GM12878 (cell line): ENCODE data around the gene GRXCR2. TPM values are rescaled to one million over a fixed set of nuclear protein-coding genes. Genes with fewer than 3 reads are reported as not detected.

Source experiments
- ATAC-seq: fragments of 200-7000 bp; cut with Tn5 transposase; 3 replicates; pipeline ENCODE4 v1.9.1; 2020; ENCODE audit warnings: mild to moderate bottlenecking, moderate library complexity
- BruUV-seq: library from RNA; stranded (reverse); fragments of 400-500 nt; replicated peaks from 2 replicates; lab custom pipeline; 2021; lab: Mats Ljungman, UMichigan
- CTCF ChIA-PET: fragments of 300-600 bp; sonication (Branson Sonifier 250); formaldehyde crosslinking; extraction: SDS; loops from one replicate; lab custom pipeline; 2021; ENCODE audit warnings: inconsistent platforms; lab: Yijun Ruan, JAX
- POLR2A ChIA-PET: fragments of 350-600 bp; formaldehyde crosslinking; extraction: SDS; loops from one replicate; lab custom pipeline; 2021; ENCODE audit warnings: inconsistent platforms; lab: Charles Lee
- RAD21 ChIA-PET: fragments of 300-600 bp; sonication (Branson Sonifier 250); formaldehyde crosslinking; loops from one replicate; lab custom pipeline; 2023; ENCODE audit warnings: antibody characterized with exemption; ENCODE audit not compliant: unreplicated experiment; lab: Charles Lee
- SMC1A ChIA-PET: fragments of 300-600 bp; sonication (Branson Sonifier 250); formaldehyde crosslinking; loops from one replicate; lab custom pipeline; 2023; ENCODE audit not compliant: unreplicated experiment, uncharacterized antibody; lab: Charles Lee
- DNase-seq: peaks from one replicate; pipeline ENCODE4 v3.0.0-alpha.2; 2011; ENCODE audit warnings: low read depth, low spot score
- FAIRE-seq: peaks from 3 replicates; lab custom pipeline; 2011; peaks lifted over from hg19 to GRCh38; lab: Jason Lieb, UNC
- H2AFZ ChIP-seq: 2 replicates; pipeline ENCODE4 v1.6.0; 2011; ENCODE audit warnings: low read depth, low read length, control low read depth; ENCODE audit not compliant: control insufficient read depth
- H3K27ac ChIP-seq: 2 replicates; pipeline ENCODE4 v1.5.1; 2011; ENCODE audit warnings: control low read depth; ENCODE audit not compliant: control insufficient read depth, insufficient read depth
- H3K27me3 ChIP-seq, 2 experiments: replicated peaks in 1 of 2; 2 replicates each; pipeline versions ENCODE4 v1.6.0 to v1.6.1; 2011; ENCODE audit warnings: low read length in 1 of 2; ENCODE audit not compliant: control insufficient read depth in 2 of 2, insufficient read depth in 2 of 2
- H3K36me3 ChIP-seq, 2 experiments: 2 replicates each; pipeline ENCODE4 v1.5.1; 2011; ENCODE audit warnings: low read length in 1 of 2; ENCODE audit not compliant: control insufficient read depth in 2 of 2, insufficient read depth in 2 of 2
- H3K4me1 ChIP-seq: 2 replicates; pipeline ENCODE4 v1.6.1; 2011; ENCODE audit warnings: mild to moderate bottlenecking, low read length, moderate library complexity, mixed read lengths; ENCODE audit not compliant: control insufficient read depth, insufficient read depth
- H3K4me2 ChIP-seq: 2 replicates; pipeline ENCODE4 v1.6.0; 2011; ENCODE audit warnings: control low read depth; ENCODE audit not compliant: control insufficient read depth, insufficient read depth
- H3K4me3 ChIP-seq: fragments of 200-600 bp; sonication (generic); 2 replicates; pipeline ENCODE4 v1.5.1; 2016
- H3K79me2 ChIP-seq: 2 replicates; pipeline ENCODE4 v1.6.0; 2011; ENCODE audit warnings: low read length; ENCODE audit not compliant: control insufficient read depth, insufficient read depth
- H3K9ac ChIP-seq: 2 replicates; pipeline ENCODE4 v1.8.0; 2011; ENCODE audit warnings: low read length, control low read depth, mixed read lengths; ENCODE audit not compliant: control insufficient read depth, insufficient read depth
- H3K9me3 ChIP-seq: replicated peaks from 3 replicates; pipeline ENCODE4 v1.5.1; 2011; ENCODE audit warnings: mild to moderate bottlenecking, low read length; ENCODE audit not compliant: control insufficient read depth, insufficient read depth
- H4K20me1 ChIP-seq: 2 replicates; pipeline ENCODE4 v1.6.0; 2011; ENCODE audit not compliant: control insufficient read depth, insufficient read depth
- ELK1 ChIP-seq: IDR thresholded peaks from 2 replicates; pipeline ENCODE4 v1.6.1; 2012; ENCODE audit warnings: low read depth, low read length, improper control_type of control experiment
- EZH2 ChIP-seq: IDR thresholded peaks from 2 replicates; pipeline ENCODE4 v1.6.1; 2012; ENCODE audit warnings: low read depth, mild to moderate bottlenecking, control low read depth, inconsistent platforms, low read length, borderline replicate concordance; ENCODE audit not compliant: control insufficient read depth
- HCFC1 ChIP-seq: fragments of 150-350 bp; IDR thresholded peaks from 2 replicates; pipeline ENCODE4 v1.6.1; 2014; ENCODE audit warnings: low read length
- IRF4 ChIP-seq: IDR thresholded peaks from 2 replicates; pipeline ENCODE4 v1.6.1; 2011; ENCODE audit warnings: low read depth, low read length
- MAX ChIP-seq: IDR thresholded peaks from 2 replicates; pipeline ENCODE4 v1.6.1; 2012; ENCODE audit warnings: low read depth, low read length, improper control_type of control experiment
- MEF2B ChIP-seq: fragments of 450-650 bp; IDR thresholded peaks from 2 replicates; pipeline ENCODE4 v1.6.1; 2018; ENCODE audit warnings: mild to moderate bottlenecking, moderate library complexity; ENCODE audit not compliant: partially characterized antibody, poor library complexity, severe bottlenecking
- POLR2A ChIP-seq: IDR thresholded peaks from 2 replicates; pipeline ENCODE4 v1.6.1; 2011; ENCODE audit warnings: low read depth, mild to moderate bottlenecking, low read length
- RAD21 ChIP-seq: IDR thresholded peaks from 2 replicates; pipeline ENCODE4 v1.6.1; 2011; ENCODE audit warnings: mild to moderate bottlenecking, low read depth, low read length, moderate library complexity; ENCODE audit not compliant: insufficient read depth
- RBBP5 ChIP-seq: fragments of 200-600 bp; sonication (generic); conservative IDR thresholded peaks from 2 replicates; pipeline ENCODE4 v1.6.1; 2016
- SIN3A ChIP-seq: IDR thresholded peaks from 2 replicates; pipeline ENCODE4 v1.6.1; 2012; ENCODE audit warnings: low read depth, low read length, improper control_type of control experiment
- SREBF2 ChIP-seq: IDR thresholded peaks from 2 replicates; pipeline ENCODE4 v1.6.1; 2012; ENCODE audit warnings: mild to moderate bottlenecking, low read length
- TARDBP ChIP-seq: IDR thresholded peaks from 2 replicates; pipeline ENCODE4 v1.6.1; 2016; ENCODE audit warnings: borderline replicate concordance
- TCF7 ChIP-seq: IDR thresholded peaks from 2 replicates; pipeline ENCODE4 v1.6.1; 2014; ENCODE audit warnings: antibody characterized with exemption, borderline replicate concordance
- WRNIP1 ChIP-seq: IDR thresholded peaks from 2 replicates; pipeline ENCODE4 v1.6.1; 2011; ENCODE audit warnings: low read depth, low read length, improper control_type of control experiment, borderline replicate concordance
- ZBED1 ChIP-seq: IDR thresholded peaks from 2 replicates; pipeline ENCODE4 v1.6.1; 2016; ENCODE audit warnings: borderline replicate concordance
- ZNF622 ChIP-seq: fragments of 450-650 bp; IDR thresholded peaks from 2 replicates; pipeline ENCODE4 v1.6.1; 2017; ENCODE audit warnings: mild to moderate bottlenecking, inconsistent platforms
- WGBS: methylation state at CpG from one replicate; pipeline ENCODE4 v1.1.6; 2016; ENCODE audit warnings: low lambda C conversion rate; ENCODE audit not compliant: insufficient replicate concordance, insufficient coverage; ENCODE audit errors: missing lambda C conversion rate; 5-methylcytosine and 5-hydroxymethylcytosine counted together
- in situ Hi-C: fragments of 300-500 bp; cut with MboI; formaldehyde crosslinking; loops from 9 replicates; pipeline ENCODE4 v1.14.3; 2018; ENCODE audit warnings: mixed read lengths
- intact Hi-C: fragments of 100-400 bp; cut with micrococcal nuclease; formaldehyde crosslinking; loops from one replicate; pipeline ENCODE4 v1.14.2; 2022; ENCODE audit not compliant: unreplicated experiment
- polyA plus RNA-seq, 11 experiments: library from polyadenylated mRNA; depleted of rRNA in 4 of 11; unstranded in 6 of 11; stranded (reverse) in 5 of 11; fragments of >200 nt; fragmentation: Nextera tagmentation in 4 of 11; fragmentation: Illumina TruSeq in 1 of 11; extraction: Ambion mirVana in 4 of 11; extraction: Trizol in 1 of 11; gene quantifications; 1 replicate in 1 of 11; 2 replicates in 10 of 11; pipeline versions ENCODE4 v1.2.1 to v1.2.3, GENCODE V29; 2011 to 2016; ENCODE audit warnings: inconsistent platforms in 2 of 11, missing spikeins in 2 of 11, low read depth in 1 of 11
- total RNA-seq, 4 experiments: library from RNA; depleted of rRNA in 3 of 4; stranded (reverse); fragments of >200 nt in 3 of 4; fragmentation: Illumina TruSeq in 1 of 4; extraction: Trizol in 1 of 4; gene quantifications; 2 replicates each; pipeline versions ENCODE4 v1.2.1 to v1.2.3, GENCODE V29; 2013 to 2021
- TF ChIP-seq, protein P1 (sequence below): fragments of 450-650 bp; formaldehyde crosslinking; IDR thresholded peaks from 2 replicates; pipeline ENCODE4 v1.4.0; 2020; ENCODE audit warnings: mild to moderate bottlenecking, moderate library complexity
- TF ChIP-seq, protein P2 (sequence below): fragments of 450-650 bp; formaldehyde crosslinking; IDR thresholded peaks from 2 replicates; pipeline ENCODE4 v1.4.0; 2022; ENCODE audit warnings: mild to moderate bottlenecking, moderate library complexity

The GRXCR2 gene
- total and polyA plus RNA-seq, 10 of the 15 experiments (the other 5 are each of a cell fraction or from before 2014, with no cell fraction given) = not detected

DNA sequence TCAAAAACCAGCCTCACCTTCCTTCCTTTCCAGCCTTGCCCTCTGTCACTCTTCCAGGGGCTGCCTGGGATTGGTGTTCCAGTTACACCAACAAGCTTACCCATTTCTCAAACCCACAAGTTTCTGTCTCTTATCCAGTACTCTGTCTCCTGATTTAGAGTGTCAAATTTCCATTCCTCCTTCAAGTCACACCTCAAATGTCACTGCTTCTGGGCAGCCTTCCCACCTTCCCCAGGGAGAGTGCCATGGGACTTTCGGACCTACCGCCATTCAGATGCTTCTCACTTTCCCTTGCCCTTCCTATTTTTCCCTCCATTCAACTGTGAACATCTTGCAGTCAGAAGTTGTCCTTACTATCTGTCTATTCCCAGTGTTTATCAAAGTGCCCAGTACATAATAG lies 2.0 kb upstream of the GRXCR2 start (continued):
- no peak for TF ChIP-seq IRF4
- TF ChIP-seq TCF7 = no peak
- TF ChIP-seq POLR2A = no peak
- no peak for TF ChIP-seq TARDBP
- no peak for TF ChIP-seq ZBED1

DNA sequence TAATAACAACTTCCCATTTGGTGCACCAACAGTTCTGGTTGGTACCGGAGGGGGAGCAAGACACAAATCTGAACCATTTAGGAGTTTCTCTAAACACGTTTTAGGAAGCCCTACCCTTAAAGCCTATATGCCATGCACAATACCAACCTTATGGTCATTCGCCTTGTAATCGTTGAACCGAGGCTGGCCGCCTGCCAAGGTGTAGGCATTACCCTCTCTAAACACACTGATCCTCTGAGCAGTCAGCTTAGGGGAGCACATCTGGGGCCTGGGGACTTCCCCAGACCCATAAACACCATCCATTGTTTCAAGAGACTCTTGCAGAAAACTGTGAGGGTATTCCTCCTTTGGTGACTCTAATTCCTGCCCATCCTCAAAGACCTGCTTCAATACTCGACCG lies 328 bp downstream of the GRXCR2 start:
- H3K27me3 ChIP-seq = no peaks in the 10 kb centered on the region
- H3K4me3 ChIP-seq = no peak overlapping the region
- H4K20me1 ChIP-seq = no peaks in the 10 kb centered on the region
- 31% methylated on average over 8 of the region's 8 CpGs for WGBS
- H3K79me2 ChIP-seq = no peaks in the 10 kb centered on the region
- BruUV-seq = no TSS peak
- no peak overlapping the region for H3K9ac ChIP-seq
- FAIRE-seq = no peak
- in situ Hi-C loops = no loop called here
- POLR2A ChIA-PET = no interaction called here
- no peak overlapping the region for H3K27ac ChIP-seq
- no peak overlapping the region for H2AFZ ChIP-seq
- intact Hi-C loops = no loop called here
- no peaks in the 10 kb centered on the region for H3K36me3 ChIP-seq
- CTCF ChIA-PET = no interaction called here
- ATAC-seq = no peak
- no peaks in the 10 kb centered on the region for H3K9me3 ChIP-seq
- no peak overlapping the region for H3K4me2 ChIP-seq
- DNase-seq = no peak
- H3K4me1 ChIP-seq = no peaks in the 10 kb centered on the region
- SMC1A ChIA-PET = no interaction called here
- RAD21 ChIA-PET = no interaction called here
- TF ChIP-seq SREBF2 (no peak), IRF4 (no peak), RAD21 (no peak), ZNF622 (no peak), SIN3A (no peak), HCFC1 (no peak), WRNIP1 (no peak), EZH2 (no peak), ELK1 (no peak), RBBP5 (no peak), MEF2B (no peak), MAX (no peak)
- TF ChIP-seq, protein P1, sequence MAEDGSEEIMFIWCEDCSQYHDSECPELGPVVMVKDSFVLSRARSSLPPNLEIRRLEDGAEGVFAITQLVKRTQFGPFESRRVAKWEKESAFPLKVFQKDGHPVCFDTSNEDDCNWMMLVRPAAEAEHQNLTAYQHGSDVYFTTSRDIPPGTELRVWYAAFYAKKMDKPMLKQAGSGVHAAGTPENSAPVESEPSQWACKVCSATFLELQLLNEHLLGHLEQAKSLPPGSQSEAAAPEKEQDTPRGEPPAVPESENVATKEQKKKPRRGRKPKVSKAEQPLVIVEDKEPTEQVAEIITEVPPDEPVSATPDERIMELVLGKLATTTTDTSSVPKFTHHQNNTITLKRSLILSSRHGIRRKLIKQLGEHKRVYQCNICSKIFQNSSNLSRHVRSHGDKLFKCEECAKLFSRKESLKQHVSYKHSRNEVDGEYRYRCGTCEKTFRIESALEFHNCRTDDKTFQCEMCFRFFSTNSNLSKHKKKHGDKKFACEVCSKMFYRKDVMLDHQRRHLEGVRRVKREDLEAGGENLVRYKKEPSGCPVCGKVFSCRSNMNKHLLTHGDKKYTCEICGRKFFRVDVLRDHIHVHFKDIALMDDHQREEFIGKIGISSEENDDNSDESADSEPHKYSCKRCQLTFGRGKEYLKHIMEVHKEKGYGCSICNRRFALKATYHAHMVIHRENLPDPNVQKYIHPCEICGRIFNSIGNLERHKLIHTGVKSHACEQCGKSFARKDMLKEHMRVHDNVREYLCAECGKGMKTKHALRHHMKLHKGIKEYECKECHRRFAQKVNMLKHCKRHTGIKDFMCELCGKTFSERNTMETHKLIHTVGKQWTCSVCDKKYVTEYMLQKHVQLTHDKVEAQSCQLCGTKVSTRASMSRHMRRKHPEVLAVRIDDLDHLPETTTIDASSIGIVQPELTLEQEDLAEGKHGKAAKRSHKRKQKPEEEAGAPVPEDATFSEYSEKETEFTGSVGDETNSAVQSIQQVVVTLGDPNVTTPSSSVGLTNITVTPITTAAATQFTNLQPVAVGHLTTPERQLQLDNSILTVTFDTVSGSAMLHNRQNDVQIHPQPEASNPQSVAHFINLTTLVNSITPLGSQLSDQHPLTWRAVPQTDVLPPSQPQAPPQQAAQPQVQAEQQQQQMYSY (CRISPR knock-in tag) = no peak
- TF ChIP-seq, protein P2, sequence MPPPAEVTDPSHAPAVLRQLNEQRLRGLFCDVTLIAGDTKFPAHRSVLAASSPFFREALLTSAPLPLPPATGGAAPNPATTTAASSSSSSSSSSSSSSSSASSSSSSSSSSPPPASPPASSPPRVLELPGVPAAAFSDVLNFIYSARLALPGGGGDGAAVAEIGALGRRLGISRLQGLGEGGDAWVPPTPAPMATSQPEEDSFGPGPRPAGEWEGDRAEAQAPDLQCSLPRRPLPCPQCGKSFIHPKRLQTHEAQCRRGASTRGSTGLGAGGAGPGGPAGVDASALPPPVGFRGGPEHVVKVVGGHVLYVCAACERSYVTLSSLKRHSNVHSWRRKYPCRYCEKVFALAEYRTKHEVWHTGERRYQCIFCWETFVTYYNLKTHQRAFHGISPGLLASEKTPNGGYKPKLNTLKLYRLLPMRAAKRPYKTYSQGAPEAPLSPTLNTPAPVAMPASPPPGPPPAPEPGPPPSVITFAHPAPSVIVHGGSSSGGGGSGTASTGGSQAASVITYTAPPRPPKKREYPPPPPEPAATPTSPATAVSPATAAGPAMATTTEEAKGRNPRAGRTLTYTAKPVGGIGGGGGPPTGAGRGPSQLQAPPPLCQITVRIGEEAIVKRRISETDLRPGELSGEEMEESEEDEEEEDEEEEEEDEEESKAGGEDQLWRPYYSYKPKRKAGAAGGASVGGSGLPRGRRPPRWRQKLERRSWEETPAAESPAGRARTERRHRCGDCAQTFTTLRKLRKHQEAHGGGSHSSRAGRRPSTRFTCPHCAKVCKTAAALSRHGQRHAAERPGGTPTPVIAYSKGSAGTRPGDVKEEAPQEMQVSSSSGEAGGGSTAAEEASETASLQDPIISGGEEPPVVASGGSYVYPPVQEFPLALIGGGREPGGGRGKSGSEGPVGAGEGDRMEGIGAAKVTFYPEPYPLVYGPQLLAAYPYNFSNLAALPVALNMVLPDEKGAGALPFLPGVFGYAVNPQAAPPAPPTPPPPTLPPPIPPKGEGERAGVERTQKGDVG (CRISPR knock-in tag) = no peak
